Mesothelial cell of epicardium (in vitro differentiated cells): Measurements from ENCODE around the gene NXPH3. TPM values are rescaled to one million over a fixed set of nuclear protein-coding genes. Genes with fewer than 3 reads are reported as not detected.

Experiments
- DNase-seq, 2 experiments: peaks; one replicate each; pipeline ENCODE4 v3.0.0; 2021; ENCODE audit warnings: low spot score in 2 of 2; ENCODE audit not compliant: unreplicated experiment in 2 of 2
- H3K27ac Mint-ChIP-seq: 2 replicates; pipeline ENCODE4 v1.8.0; 2021; ENCODE audit warnings: mixed read lengths
- H3K27me3 Mint-ChIP-seq: 2 replicates; pipeline ENCODE4 v1.8.0; 2021; ENCODE audit warnings: low read depth, mixed read lengths
- H3K36me3 Mint-ChIP-seq: 2 replicates; pipeline ENCODE4 v1.8.0; 2021; ENCODE audit warnings: mixed read lengths
- H3K4me1 Mint-ChIP-seq: 2 replicates; pipeline ENCODE4 v1.8.0; 2021; ENCODE audit warnings: mixed read lengths
- H3K4me3 Mint-ChIP-seq: 2 replicates; pipeline ENCODE4 v1.8.0; 2021; ENCODE audit warnings: mild to moderate bottlenecking, moderate library complexity, mixed read lengths
- H3K9me3 Mint-ChIP-seq: 2 replicates; pipeline ENCODE4 v1.8.0; 2021; ENCODE audit warnings: mixed read lengths
- total RNA-seq: library from RNA; stranded (reverse); gene quantifications from 3 replicates; pipeline ENCODE4 v1.2.1, GENCODE V29; 2021
- TF ChIP-seq, protein P1 (sequence below): fragments of 200-600 bp; sonication (generic); IDR thresholded peaks from one replicate; pipeline ENCODE4 v1.5.0; 2021; ENCODE audit warnings: antibody characterized with exemption; ENCODE audit not compliant: unreplicated experiment

Gene NXPH3
- total RNA-seq, 1 donor from 2014 or later: 0.83 TPM

DNA sequence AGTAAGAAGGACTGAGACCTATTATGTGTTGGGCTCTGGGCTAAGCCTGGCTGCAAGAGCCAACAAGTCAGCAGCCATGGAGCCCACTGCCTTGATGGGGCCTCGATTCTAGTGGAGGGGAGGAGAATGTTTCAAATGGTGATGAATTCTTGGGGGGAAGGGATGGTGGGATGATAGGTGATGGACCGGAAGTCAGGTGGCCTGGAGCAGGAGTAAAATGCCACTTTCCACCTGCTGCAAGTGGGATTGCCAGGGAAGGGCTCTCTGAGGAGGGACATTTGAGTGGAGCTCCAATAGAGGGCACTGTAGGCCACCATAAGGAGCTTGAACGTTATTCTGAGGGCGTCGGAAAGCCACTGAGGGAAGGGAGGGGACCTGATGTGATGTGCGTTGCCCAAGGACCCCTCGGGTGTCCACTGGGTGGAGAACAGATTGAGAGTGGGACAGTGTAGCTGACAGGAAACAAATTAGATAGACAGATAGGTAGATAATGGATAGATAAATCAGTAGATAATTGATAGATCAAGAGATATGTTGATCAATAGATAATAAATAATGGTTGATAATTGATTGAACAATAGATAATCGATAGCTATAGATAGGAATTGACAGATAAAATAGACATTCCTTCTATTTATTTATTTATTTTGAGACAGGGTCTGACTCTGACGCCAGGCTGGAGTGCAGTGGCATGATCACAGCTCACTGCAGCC, 18.2 kb upstream of the NXPH3 start:
- H3K9me3 Mint-ChIP-seq: no peaks in the 10 kb centered on the region
- peaks cover 23% of the 10 kb centered on the region for H3K27me3 Mint-ChIP-seq
- no peak for DNase-seq
- no peak overlapping the region for H3K27ac Mint-ChIP-seq
- TF ChIP-seq, protein P1, sequence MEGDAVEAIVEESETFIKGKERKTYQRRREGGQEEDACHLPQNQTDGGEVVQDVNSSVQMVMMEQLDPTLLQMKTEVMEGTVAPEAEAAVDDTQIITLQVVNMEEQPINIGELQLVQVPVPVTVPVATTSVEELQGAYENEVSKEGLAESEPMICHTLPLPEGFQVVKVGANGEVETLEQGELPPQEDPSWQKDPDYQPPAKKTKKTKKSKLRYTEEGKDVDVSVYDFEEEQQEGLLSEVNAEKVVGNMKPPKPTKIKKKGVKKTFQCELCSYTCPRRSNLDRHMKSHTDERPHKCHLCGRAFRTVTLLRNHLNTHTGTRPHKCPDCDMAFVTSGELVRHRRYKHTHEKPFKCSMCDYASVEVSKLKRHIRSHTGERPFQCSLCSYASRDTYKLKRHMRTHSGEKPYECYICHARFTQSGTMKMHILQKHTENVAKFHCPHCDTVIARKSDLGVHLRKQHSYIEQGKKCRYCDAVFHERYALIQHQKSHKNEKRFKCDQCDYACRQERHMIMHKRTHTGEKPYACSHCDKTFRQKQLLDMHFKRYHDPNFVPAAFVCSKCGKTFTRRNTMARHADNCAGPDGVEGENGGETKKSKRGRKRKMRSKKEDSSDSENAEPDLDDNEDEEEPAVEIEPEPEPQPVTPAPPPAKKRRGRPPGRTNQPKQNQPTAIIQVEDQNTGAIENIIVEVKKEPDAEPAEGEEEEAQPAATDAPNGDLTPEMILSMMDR: peak; percentile 40
- H3K36me3 Mint-ChIP-seq: no peaks in the 10 kb centered on the region
- H3K4me1 Mint-ChIP-seq: peaks cover 4% of the 10 kb centered on the region
- no peak overlapping the region for H3K4me3 Mint-ChIP-seq

DNA sequence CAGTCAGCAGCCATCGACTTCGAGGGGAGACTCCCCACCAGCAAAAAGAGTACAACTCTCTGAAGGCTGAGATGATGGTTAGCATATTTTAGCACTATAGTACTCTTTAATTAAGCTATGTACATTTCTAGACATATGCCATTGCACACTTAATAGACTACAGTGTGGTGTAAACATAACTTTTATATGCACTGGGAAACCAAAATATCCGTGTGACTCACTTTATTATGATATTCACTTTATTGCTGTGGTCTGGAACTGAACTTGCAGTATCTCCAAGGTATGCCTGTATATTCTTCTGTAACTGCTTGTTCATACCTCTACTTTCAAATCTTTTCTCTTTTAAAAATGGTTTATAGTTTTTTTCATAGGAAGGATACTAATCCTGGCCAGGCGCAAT, 11.0 kb upstream of the NXPH3 start:
- H3K27me3 Mint-ChIP-seq: peaks cover 44% of the 10 kb centered on the region
- H3K27ac Mint-ChIP-seq: no peak overlapping the region
- no peak for DNase-seq
- H3K36me3 Mint-ChIP-seq: no peaks in the 10 kb centered on the region
- H3K4me1 Mint-ChIP-seq: no peaks in the 10 kb centered on the region
- no peak overlapping the region for H3K4me3 Mint-ChIP-seq
- no peaks in the 10 kb centered on the region for H3K9me3 Mint-ChIP-seq
- TF ChIP-seq, protein P1: no peak

DNA sequence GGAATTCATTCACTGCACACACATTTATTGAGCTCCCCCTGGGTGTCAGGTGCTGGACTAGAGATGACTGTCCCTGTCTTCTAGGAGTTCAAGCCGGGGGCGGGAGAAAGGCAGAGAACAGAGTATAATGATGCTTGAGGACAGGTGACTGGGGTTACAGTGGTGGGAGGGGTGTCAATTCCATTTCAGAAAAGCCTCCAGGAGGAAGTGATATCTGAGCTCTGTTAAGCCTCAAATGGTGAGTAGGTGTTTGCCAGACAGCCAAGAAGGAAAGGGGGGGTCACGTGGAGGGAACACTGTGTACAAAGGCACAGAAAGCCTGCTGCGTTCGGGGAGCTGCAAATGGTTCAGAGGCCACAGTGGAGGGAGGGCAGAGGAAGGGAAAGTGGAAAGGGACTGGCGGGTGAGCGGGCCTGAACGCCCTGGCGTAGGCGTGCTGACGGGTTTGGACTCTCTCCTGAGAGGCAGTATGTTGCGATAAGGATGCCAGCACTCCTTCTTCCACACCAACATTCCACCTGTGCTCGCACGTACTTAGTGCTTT, 9.7 kb upstream of the NXPH3 start:
- DNase-seq: no peak
- Mint-ChIP-seq H3K9me3 (no peaks in the 10 kb centered on the region), H3K36me3 (no peaks in the 10 kb centered on the region), H3K4me1 (no peaks in the 10 kb centered on the region), H3K4me3 (no peak overlapping the region), H3K27ac (no peak overlapping the region), H3K27me3 (peaks cover 51% of the 10 kb centered on the region)
- TF ChIP-seq, protein P1: no peak

DNA sequence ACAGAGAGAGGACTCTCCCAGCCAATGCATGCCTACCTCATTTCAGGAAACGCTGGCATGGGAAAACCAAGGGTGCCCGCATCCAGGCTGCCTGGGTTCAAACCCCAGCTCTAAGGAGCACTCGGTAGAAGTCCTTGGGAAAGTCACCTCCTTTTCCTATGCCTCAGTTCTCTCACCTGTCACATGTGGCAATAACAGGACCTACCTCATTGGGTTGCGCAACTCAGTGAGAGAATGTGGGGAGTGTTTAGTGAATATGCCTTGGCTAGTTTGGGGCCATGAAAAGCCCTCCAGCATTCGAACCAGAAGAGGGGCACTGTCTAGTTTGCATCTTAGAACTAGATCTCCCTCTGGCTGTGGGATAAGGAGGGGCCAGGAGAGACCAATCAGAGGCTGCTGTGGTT, 9.0 kb upstream of the NXPH3 start:
- Mint-ChIP-seq H3K36me3 (no peaks in the 10 kb centered on the region), H3K27me3 (peaks cover 57% of the 10 kb centered on the region), H3K9me3 (no peaks in the 10 kb centered on the region), H3K4me3 (no peak overlapping the region), H3K4me1 (no peaks in the 10 kb centered on the region), H3K27ac (no peak overlapping the region)
- TF ChIP-seq, protein P1: no peak
- no peak for DNase-seq

DNA sequence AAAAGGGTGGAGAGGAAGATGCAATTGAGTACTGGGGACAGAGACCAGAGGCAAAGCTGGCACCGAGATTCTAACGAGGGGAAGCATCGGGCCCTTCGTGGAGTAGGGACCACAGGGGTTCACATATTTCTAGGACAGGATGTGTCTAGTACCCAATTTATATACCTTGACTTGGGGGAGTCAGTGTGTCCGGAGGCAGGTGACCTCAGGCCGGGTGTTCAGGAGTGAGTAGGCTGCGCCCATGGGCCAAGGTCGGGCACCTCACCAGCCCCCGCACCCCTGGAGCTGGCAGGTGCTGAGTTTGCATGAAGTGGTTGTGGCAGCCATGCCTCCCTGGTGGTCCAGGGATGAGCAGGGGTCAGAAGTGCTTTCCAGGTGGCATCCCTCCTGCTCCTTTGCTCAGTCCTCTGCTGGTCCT, 8.6 kb upstream of the NXPH3 start:
- peaks cover 60% of the 10 kb centered on the region for H3K27me3 Mint-ChIP-seq
- TF ChIP-seq, protein P1: no peak
- no peaks in the 10 kb centered on the region for H3K4me1 Mint-ChIP-seq
- H3K4me3 Mint-ChIP-seq: no peak overlapping the region
- no peak for DNase-seq
- H3K36me3 Mint-ChIP-seq: no peaks in the 10 kb centered on the region
- H3K9me3 Mint-ChIP-seq: no peaks in the 10 kb centered on the region
- H3K27ac Mint-ChIP-seq: no peak overlapping the region
